ENCODE results near the gene ZGLP1.

Gene ZGLP1

DNA sequence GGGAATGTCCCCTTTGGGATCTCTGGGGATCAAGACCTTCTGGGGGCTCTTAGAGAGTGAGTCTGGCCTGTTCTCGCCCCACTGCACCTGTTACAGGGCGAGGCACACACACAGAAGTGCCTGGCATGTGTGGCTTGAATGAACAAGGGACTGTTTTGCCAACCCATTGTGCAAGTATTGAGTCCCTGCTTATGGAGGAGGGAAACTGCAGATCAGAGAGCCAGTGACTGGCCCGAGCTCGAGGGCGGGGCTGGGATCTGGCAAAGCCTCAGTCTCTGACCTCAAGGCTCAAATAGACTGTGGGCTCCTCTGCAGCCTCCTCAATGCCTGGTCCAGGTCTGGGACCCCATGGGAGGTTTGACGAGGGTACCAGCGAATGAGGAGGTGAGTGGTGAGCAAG, 18.2 kb upstream of the ZGLP1 start:
- no peak for DNase-seq (ENCODE audit: low read depth)

- DNase-seq (ENCODE audit: low read depth), result no peak
Measured at GRCh38 chr19:10325732-10326131, 16.1 kb upstream of the ZGLP1 start.

GRCh38 chr19:10321874-10322835, 12.5 kb upstream of the ZGLP1 start:
- no peak for DNase-seq (ENCODE audit: low read depth)

DNA sequence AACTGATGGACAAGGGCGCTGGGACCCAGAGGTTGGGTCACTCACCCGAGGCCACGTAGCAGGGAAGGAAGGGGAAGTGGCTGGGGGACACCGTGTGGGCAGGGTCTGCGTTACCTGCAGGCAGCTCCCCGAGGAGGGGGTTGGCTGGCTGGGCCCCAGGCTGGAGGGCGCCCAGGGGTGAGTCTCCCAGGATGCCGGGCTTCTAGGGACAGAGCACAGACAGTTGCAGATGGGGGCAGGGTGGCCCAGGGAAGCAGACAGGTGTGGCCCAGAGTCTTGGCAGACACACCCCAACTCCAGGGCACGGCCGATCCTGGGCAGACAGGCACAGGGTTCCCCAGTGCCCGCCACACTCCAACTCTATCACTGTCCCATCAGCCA, 11.8 kb upstream of the ZGLP1 start:
- DNase-seq (ENCODE audit: low read depth), result no peak

- no peak for DNase-seq (ENCODE audit: low read depth)
Measured at GRCh38 chr19:10320602-10321416, 11.2 kb upstream of the ZGLP1 start.

DNA sequence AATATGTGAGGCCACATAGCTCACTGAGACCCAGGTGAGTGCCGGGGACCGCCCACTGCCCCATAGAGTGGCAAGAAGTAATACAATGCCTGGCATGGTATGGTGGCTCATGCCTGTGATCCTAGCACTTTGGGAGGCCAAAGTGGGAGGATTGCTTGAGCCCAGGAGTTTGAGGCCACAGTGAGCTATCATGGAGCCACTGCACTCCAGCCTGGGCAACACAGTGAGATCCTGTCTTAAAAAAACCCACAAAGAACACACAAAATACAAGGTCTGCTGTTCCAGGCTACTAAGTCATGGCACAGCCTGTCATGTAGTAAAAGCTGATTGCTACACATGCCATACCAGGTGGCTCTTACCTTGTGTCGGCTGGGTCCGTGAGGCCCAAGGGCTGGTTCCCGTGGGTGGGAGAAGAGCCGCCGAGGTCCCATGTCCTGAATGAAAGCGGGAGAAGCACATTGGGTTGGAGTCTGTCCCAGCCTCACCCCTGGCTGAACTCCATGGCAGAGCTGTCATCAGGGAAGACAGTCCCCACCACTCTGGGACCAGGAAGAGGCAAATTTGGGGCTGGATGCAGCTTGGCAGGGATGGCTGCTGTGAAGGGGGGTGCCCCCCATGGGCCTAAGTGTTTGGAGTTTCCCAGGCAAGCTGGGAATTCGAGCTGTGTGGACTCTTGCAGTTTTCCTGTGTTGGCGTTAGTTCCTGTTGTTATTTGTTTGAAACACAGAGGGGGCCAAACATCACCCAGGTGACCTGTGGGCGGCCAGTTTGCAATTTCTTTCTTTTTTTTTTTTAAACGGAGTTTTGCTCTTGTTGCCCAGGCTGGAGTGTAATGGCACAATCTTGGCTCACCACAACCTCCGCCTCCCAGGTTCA, 9.4 kb upstream of the ZGLP1 start:
- DNase-seq (ENCODE audit: low read depth), result no peak

GRCh38 chr19:10317857-10318462, 8.3 kb upstream of the ZGLP1 start:
- no peak for DNase-seq (ENCODE audit: low read depth)

- no peak for DNase-seq (ENCODE audit: low read depth)
Measured at GRCh38 chr19:10317045-10317856, 7.6 kb upstream of the ZGLP1 start.

DNA sequence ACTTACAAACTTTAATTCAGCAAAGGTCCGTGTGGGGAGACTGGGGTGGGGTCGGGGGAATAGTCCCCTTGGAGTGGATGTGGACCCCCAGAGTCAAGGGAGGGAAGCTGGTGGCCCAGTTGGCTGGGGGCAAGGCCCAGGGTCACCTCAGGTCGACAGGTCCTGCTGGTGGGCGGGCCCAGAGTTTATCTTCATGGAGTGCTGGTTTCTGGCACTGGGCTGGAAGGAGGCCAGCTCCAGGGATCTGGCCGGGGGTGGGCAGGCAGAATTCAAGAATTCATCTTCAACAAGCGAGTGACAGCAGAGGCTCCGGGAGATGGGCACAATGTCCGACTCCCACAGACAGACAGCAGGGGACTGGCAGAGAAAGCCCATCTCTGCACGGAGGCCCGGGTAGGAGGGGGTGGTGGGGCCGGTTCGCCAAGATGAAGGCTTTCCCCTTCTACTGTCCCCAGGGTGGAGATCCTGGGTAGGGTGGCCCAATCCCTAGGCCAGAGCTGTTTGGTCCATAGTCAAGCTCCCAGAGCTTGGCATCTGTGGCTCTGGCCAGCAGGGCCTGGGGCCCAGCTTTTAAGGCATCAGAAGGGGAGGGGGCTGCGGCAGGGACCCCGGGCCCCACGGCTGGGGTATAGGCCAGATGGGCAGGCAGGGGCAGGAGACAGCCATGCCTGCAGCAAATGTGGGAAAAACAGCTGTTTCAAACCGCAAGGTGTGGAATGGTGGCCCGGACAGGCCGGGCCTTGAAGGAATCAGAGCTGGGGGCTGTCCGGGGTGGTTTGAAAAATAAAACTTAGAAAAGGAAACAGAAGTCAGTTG, 6.8 kb upstream of the ZGLP1 start:
- no peak for DNase-seq (ENCODE audit: low read depth)

DNA sequence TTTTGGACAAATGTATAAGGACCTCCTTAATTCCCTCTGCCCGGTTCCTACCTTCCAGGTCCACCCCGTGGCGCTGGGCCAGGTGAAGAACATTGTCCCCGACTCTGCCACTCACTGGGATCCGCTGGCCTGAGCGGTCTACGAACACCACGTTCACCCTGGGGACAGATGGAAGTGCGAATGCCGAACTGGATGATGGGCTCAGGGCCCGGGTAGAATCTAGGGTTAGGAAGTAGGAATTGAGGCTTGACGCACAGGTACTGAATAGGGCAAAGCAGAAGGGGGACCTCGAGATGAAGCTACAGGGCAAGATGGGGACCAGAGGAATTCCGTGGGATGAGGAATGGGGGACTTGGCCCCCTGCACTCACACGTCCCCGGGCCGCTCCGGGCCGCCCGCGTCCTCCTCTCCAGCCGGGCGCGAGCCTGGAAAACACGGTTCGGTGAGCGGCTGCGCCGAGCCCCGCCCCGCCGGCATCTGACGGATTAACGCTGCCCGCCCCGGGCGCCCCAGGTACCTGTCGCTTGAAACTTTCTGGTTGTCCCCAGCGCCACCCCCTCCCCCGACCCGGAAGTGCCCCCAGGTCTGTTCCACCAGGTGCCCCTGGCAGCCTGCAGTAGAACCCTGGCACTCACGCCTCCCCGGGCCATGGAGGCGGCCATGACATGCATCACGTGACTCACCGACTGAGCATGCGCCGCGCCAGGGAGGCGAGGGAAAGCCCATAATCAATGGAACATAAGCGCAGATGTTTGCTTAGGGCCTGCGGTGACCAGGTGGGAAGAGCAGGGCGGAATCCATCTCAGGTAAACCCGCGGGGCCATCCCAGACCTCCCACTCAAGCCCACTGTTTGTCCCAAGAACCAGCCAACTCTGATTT, 6.0 kb upstream of the ZGLP1 start, which contains the start of gene FDX2:
Gene FDX2, minus strand, starts transcription at position 681 of the 880 bp plus-strand sequence. Its CDS starts 19 bp downstream, at position 662.
- DNase-seq (ENCODE audit: low read depth), result peak; percentile 54

- DNase-seq (ENCODE audit: low read depth), result no peak
Measured at GRCh38 chr19:10306327-10306726, 3.3 kb downstream of the ZGLP1 start.

- no peak for DNase-seq (ENCODE audit: low read depth)
Measured at GRCh38 chr19:10305139-10305806, 4.3 kb downstream of the ZGLP1 start.

DNA sequence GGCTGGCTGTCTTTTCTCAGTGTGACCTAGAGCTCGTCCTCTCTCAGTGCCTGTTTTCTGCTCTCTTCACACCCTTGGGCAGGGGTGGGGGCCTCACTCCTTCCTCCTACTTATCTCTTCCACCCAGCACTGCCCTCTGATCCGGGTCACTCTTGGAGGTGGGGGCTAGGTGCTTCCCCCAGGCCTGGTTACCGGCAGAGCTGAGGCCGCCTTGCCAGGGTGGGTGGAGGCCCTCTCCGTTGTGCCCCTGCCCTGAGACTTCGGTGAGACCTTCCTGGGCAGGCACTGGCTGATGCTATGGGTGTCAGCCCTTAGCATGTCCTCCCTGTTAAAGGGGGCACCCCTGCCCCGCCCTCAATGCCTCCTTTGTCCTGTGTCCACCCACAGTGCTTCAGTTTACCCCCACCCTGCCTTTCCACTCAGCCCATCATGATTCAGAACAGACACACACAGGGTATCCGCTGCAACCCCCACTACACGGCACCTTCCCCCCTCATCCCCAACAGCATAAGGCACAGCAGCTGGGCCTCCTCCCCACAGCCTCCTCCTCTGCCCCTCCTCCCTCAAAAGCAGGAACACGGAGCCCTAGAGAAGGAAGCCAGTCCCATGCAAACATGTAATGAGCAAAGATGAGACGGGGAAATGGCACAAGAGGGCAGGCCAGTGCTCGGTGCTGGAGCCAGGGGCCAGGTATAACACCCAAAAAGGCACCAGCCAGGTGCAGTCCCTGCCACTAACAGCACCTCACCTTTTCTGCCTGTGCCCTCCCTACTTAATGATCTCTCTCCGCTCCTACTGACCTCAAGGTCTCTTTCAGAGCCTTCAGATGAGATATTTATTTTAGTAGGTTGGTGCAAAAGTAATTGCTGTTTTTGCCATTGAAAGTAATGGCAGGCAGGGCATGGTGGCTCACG, 9.8 kb downstream of the ZGLP1 start:
- no peak for DNase-seq (ENCODE audit: low read depth)

GRCh38 chr19:10295847-10296591, 13.6 kb downstream of the ZGLP1 start:
- no peak for DNase-seq (ENCODE audit: low read depth)

GRCh38 chr19:10295305-10295846, 14.2 kb downstream of the ZGLP1 start:
- no peak for DNase-seq (ENCODE audit: low read depth)

DNA sequence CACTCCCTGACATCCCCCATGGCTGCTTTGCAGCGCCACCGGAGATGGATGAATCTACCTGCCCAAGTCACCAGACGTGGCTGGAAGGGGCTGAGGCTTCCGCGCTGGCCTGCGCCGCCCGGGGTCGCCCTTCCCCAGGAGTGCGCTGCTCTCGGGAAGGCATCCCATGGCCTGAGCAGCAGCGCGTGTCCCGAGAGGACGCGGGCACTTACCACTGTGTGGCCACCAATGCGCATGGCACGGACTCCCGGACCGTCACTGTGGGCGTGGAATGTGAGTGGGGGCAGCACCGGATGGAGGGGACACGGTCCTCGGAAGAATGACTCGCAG, 15.3 kb downstream of the ZGLP1 start:
- no peak for DNase-seq (ENCODE audit: low read depth)

All from GM04504 (cell line).